Testis (tissue), 3 donors: Measurements from ENCODE around the gene SLC35D2. TPM values are rescaled to one million over a fixed set of nuclear protein-coding genes. Genes with fewer than 3 reads are reported as not detected.
"Not testable (repeated sequence)": the region's sequence is repeated elsewhere in the genome, so short reads cannot be mapped to it uniquely, and the experiment has no call there.

Experiments
- DNase-seq: peaks from one replicate; pipeline ENCODE4 v3.0.0-alpha.2; 2019
- H3K27ac ChIP-seq, 2 donors: fragments of 200-600 bp; sonication (generic); one replicate each; pipeline ENCODE4 v1.5.1; 2019
- H3K27me3 ChIP-seq: fragments of 200-600 bp; sonication (generic); one replicate; pipeline ENCODE4 v1.5.1; 2019
- H3K36me3 ChIP-seq: fragments of 200-600 bp; sonication (generic); one replicate; pipeline ENCODE4 v1.5.1; 2017; ENCODE audit warnings: low read depth; ENCODE audit errors: missing control alignments
- H3K4me1 ChIP-seq: fragments of 200-600 bp; sonication (generic); one replicate; pipeline ENCODE4 v1.5.1; 2019
- H3K4me3 ChIP-seq, 2 donors: fragments of 200-600 bp; sonication (generic); one replicate each; pipeline ENCODE4 v1.5.1; 2017 to 2019
- H3K9me3 ChIP-seq: fragments of 200-600 bp; sonication (generic); one replicate; pipeline ENCODE4 v1.5.1; 2017
- POLR2A ChIP-seq: fragments of 450-650 bp; IDR thresholded peaks from one replicate; pipeline ENCODE4 v1.6.1; 2017; ENCODE audit warnings: antibody characterized with exemption, mild to moderate bottlenecking, moderate library complexity
- WGBS, 2 donors: methylation state at CpG; one replicate each; pipeline ENCODE4 v1.1.5; 2018; 5-methylcytosine and 5-hydroxymethylcytosine counted together
- intact Hi-C: fragments of 100-400 bp; cut with DNase I; formaldehyde crosslinking; loops from one replicate; pipeline ENCODE4 v1.15.1; 2023; ENCODE audit warnings: low total_unique reads
- polyA plus RNA-seq: library from polyadenylated mRNA; stranded (reverse); fragments of 350-450 nt; fragmentation: Illumina TruSeq; extraction: RNeasy Lipid Tissue Mini Kit (QIAGEN cat#74804); gene quantifications from one replicate; pipeline ENCODE4 v1.2.3, GENCODE V29; 2014; ENCODE audit warnings: low read depth, low replicate concordance; ENCODE audit not compliant: insufficient read depth
- total RNA-seq, 2 donors: library from RNA; depleted of rRNA; stranded (reverse); fragments of >200 nt; gene quantifications; one replicate each; pipeline ENCODE4 v1.2.3, GENCODE V29; 2016
- TF ChIP-seq, protein P1 (sequence below), 3 experiments: fragments of 450-650 bp in 2 of 3; fragments of 200-600 bp in 1 of 3; sonication (generic) in 1 of 3; IDR thresholded peaks; one replicate each; pipeline ENCODE4 v1.5.1; 2016 to 2019; ENCODE audit warnings: antibody characterized with exemption in 3 of 3, mild to moderate bottlenecking in 2 of 3, moderate library complexity in 1 of 3

Gene SLC35D2
- total and polyA plus RNA-seq, 3 donors from 2014 or later, result 18.4 to 34.2 (median 26.5) TPM

DNA sequence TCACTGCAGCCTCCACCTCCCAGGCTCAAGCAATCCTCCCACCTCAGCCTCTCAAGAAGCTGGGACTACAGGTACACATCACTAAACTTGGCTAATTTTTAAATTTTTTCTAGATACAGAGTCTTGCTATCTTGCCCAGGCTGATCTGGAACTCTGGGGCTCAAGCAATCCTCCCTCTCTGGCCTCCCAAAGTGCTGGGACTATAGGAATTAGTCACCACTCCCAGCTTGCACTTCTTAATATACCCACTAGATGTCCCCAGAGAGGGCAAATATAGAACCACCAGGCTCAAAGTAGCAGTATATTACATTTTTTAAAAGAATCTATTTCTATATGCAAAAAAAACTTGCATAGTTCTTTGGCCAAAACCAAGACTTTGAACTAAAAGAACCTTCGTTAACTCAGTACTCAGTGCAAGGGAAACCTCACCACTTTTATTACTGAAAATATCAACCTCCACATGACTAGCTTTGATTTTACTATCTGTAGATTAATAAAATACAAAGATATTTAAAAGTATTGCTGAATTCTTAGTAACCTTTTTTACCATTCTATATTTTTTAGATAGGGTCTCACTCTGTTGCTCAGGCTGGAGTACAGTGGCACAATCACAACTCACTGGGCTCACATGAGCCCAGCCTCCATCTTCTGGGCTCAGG lies 55.7 kb downstream of the SLC35D2 start:
- H3K27me3 ChIP-seq, result no peaks in the 10 kb centered on the region
- no peak overlapping the region for H3K27ac ChIP-seq
- no peaks in the 10 kb centered on the region for H3K36me3 ChIP-seq
- peak; percentile 65 for DNase-seq
- H3K4me3 ChIP-seq, result no peak overlapping the region
- H3K9me3 ChIP-seq, result no peaks in the 10 kb centered on the region
- WGBS, 2 donors, result 44 to 45% methylated on average over 1 of the region's 1 CpG
- TF ChIP-seq POLR2A, result no peak
- TF ChIP-seq, protein P1, sequence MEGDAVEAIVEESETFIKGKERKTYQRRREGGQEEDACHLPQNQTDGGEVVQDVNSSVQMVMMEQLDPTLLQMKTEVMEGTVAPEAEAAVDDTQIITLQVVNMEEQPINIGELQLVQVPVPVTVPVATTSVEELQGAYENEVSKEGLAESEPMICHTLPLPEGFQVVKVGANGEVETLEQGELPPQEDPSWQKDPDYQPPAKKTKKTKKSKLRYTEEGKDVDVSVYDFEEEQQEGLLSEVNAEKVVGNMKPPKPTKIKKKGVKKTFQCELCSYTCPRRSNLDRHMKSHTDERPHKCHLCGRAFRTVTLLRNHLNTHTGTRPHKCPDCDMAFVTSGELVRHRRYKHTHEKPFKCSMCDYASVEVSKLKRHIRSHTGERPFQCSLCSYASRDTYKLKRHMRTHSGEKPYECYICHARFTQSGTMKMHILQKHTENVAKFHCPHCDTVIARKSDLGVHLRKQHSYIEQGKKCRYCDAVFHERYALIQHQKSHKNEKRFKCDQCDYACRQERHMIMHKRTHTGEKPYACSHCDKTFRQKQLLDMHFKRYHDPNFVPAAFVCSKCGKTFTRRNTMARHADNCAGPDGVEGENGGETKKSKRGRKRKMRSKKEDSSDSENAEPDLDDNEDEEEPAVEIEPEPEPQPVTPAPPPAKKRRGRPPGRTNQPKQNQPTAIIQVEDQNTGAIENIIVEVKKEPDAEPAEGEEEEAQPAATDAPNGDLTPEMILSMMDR (IDR thresholded peaks at IDR 0.05), result peak; percentile 75 to 85 (median 79)
- H3K4me1 ChIP-seq, result no peaks in the 10 kb centered on the region
- intact Hi-C loops, result loop anchor here (10.0 kb wide), 1 partner anchor 337 kb away; no protein-coding TSS in a partner anchor

DNA sequence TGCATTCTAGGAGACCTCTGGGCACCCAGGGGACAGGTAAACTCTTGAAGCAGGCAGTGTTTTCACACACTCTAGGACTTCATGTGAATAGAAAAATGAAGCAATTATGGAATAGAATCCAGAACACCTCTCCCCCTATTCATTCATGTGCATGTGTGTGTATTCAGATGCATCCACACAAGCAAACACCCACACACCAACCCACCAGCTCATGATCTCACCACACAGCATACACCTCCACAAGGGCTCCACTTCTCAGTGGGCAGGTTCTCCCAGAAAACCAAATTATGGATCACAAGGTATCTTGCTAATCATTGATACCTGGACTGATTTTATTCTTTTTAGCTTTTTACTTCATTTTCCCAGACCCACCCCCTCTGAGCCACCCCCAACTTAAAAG lies 60.3 kb downstream of the SLC35D2 start:
- intact Hi-C loops, result loop anchor here (10.0 kb wide), 1 partner anchor 342 kb away; no protein-coding TSS in a partner anchor
- DNase-seq, result no peak
- TF ChIP-seq, protein P1 (IDR thresholded peaks at IDR 0.05), result no peak
- no peak for TF ChIP-seq POLR2A
- no peak overlapping the region for H3K27ac ChIP-seq
- H3K36me3 ChIP-seq, result no peaks in the 10 kb centered on the region
- no peaks in the 10 kb centered on the region for H3K9me3 ChIP-seq
- peaks cover 16% of the 10 kb centered on the region for H3K4me1 ChIP-seq
- H3K27me3 ChIP-seq, result no peaks in the 10 kb centered on the region
- no peak overlapping the region for H3K4me3 ChIP-seq

DNA sequence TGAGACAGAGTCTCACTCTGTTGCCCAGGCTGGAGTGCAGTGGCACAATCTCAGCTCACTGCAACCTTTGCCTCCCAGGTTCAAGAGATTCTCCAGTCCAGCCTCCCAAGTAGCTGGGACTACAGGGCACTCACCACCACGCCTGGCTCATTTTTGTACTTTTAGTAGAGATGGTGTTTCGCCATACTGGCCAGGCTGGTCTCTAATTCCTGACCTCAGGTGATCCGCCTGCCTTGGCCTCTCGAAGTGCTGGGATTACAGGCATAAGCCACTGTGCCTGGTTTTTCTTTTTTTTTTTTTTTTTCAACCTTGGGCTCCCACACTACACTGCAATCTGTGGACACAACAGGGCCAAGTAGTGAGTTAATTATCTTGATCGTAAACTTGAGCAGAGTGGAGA lies 60.8 kb downstream of the SLC35D2 start:
- 80 to 89% methylated on average over 5 of the region's 5 CpGs for WGBS, 2 donors
- DNase-seq, result peak; percentile 9
- peaks cover 16% of the 10 kb centered on the region for H3K4me1 ChIP-seq
- not testable (repeated sequence) for H3K9me3 ChIP-seq, H3K4me3 ChIP-seq, H3K36me3 ChIP-seq, H3K27me3 ChIP-seq, H3K27ac ChIP-seq
- intact Hi-C loops, result loop anchor here (10.0 kb wide), 1 partner anchor 342 kb away; no protein-coding TSS in a partner anchor

DNA sequence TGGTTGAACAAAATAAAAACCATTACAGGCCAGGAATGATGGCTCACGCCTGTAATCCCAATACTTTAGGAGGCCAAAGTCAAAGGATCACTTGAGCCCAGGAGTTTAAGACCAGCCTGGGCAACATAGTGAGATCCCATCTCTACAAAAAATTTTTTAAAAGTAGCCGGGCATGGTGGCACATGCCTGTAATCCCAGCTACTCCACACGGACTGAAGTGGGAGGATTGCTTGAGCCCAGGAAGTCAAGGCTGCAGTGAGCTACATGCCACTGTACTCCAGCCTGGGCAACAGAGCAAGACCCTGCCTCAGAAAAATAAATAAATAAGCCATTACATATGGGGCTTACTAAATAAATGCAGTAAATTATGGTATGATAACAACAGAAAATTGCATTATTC lies 61.3 kb downstream of the SLC35D2 start:
- not testable (repeated sequence) for H3K36me3 ChIP-seq, H3K4me3 ChIP-seq, H3K27me3 ChIP-seq, H3K9me3 ChIP-seq
- H3K4me1 ChIP-seq, result peaks cover 19% of the 10 kb centered on the region
- intact Hi-C loops, result loop anchor here (10.0 kb wide), 1 partner anchor 343 kb away; no protein-coding TSS in a partner anchor
- peak; percentile 6 for DNase-seq
- H3K27ac ChIP-seq, result peak overlapping the region in 1 of 2 donors; percentile 62
- WGBS, 2 donors, result 85 to 87% methylated on average over 3 of the region's 3 CpGs

DNA sequence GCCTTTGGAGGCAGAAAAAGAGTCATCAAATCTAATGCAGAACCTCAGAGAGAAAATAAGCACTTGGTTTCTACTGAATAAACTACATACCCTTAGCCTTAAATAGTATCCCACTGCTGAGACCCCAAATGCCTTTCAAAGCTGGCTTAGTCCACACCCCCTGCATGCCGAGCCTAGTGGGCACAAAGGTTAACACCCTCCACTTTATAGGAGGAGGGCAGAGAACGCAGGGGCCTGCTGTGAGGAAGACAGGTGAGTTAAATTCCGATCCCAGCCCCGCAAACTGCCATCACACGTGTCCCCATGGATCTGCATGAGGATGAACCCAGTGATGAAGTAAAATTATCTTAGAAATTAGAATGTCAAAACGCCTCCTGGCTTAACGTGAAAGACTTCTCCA lies 62.0 kb downstream of the SLC35D2 start:
- Histone ChIP-seq H3K27me3 (no peaks in the 10 kb centered on the region), H3K4me3 (no peak overlapping the region), H3K36me3 (no peaks in the 10 kb centered on the region), H3K4me1 (peaks cover 22% of the 10 kb centered on the region), H3K9me3 (no peaks in the 10 kb centered on the region), H3K27ac (peak overlapping the region; percentile 62 to 74)
- intact Hi-C loops, result loop anchor here (10.0 kb wide), 1 partner anchor 343 kb away; no protein-coding TSS in a partner anchor
- WGBS, 2 donors, result 61 to 81% methylated on average over 7 of the region's 7 CpGs
- DNase-seq, result peak; percentile 13
- TF ChIP-seq POLR2A, result no peak
- TF ChIP-seq, protein P1 (IDR thresholded peaks at IDR 0.05), result no peak
